TTC549 (cell line): ENCODE data around the gene NCEH1.
A peak's percentile ranks its signal among the peaks of the same experiment; 100 is the strongest.
"Not testable (repeated sequence)": the region's sequence is repeated elsewhere in the genome, so short reads cannot be mapped to it uniquely, and the experiment has no call there.

Source experiments
- FAIRE-seq: peaks from 2 replicates; lab custom pipeline; 2012; peaks lifted over from hg19 to GRCh38; lab: Jason Lieb, UNC

NCEH1 gene

GRCh38 chr3:172609750-172610149, 101.1 kb downstream of the NCEH1 start:
- no peak for FAIRE-seq

GRCh38 chr3:172608575-172608974, 102.3 kb downstream of the NCEH1 start:
- no peak for FAIRE-seq

- no peak for FAIRE-seq
Measured at GRCh38 chr3:172607305-172608121, 103.4 kb downstream of the NCEH1 start.

- FAIRE-seq = no peak
Measured at GRCh38 chr3:172606021-172606420, 104.8 kb downstream of the NCEH1 start.

GRCh38 chr3:172604895-172605646, 105.8 kb downstream of the NCEH1 start:
- no peak for FAIRE-seq

GRCh38 chr3:172601066-172601832, 109.6 kb downstream of the NCEH1 start:
- FAIRE-seq = no peak

GRCh38 chr3:172600644-172601065, 110.2 kb downstream of the NCEH1 start:
- no peak for FAIRE-seq

- no peak for FAIRE-seq
Measured at GRCh38 chr3:172598904-172599303, 112.0 kb downstream of the NCEH1 start.

GRCh38 chr3:172596394-172596706, 114.5 kb downstream of the NCEH1 start:
- no peak for FAIRE-seq

GRCh38 chr3:172595664-172596393, 115.0 kb downstream of the NCEH1 start:
- peak; percentile 55 for FAIRE-seq

- FAIRE-seq = not testable (repeated sequence)
Measured at GRCh38 chr3:172594900-172595663, 115.8 kb downstream of the NCEH1 start.

- no peak for FAIRE-seq
Measured at GRCh38 chr3:172592898-172593669, 117.8 kb downstream of the NCEH1 start.

- FAIRE-seq = no peak
Measured at GRCh38 chr3:172591876-172592771, 118.7 kb downstream of the NCEH1 start.

- no peak for FAIRE-seq
Measured at GRCh38 chr3:172591125-172591605, 119.7 kb downstream of the NCEH1 start.

- no peak for FAIRE-seq
Measured at GRCh38 chr3:172586436-172586835, 124.4 kb downstream of the NCEH1 start.

GRCh38 chr3:172585954-172586353, 124.9 kb downstream of the NCEH1 start:
- FAIRE-seq = no peak

- FAIRE-seq = no peak
Measured at GRCh38 chr3:172582712-172583111, 128.2 kb downstream of the NCEH1 start.

- no peak for FAIRE-seq
Measured at GRCh38 chr3:172581757-172582166, 129.1 kb downstream of the NCEH1 start.

- FAIRE-seq = no peak
Measured at GRCh38 chr3:172580680-172581401, 130.0 kb downstream of the NCEH1 start.
